HFF-Myc (cell line): ENCODE results near the gene CNTN2.

ENCODE experiments used
- DNase-seq: peaks from one replicate; pipeline ENCODE4 v3.0.0-alpha.2; 2011; ENCODE audit warnings: low read depth; ENCODE audit errors: extremely low read depth
- H3K4me3 ChIP-seq: replicated peaks from 2 replicates; pipeline ENCODE4 v1.5.1; 2011; ENCODE audit warnings: low read depth, mild to moderate bottlenecking, control low read depth, low read length
- TF ChIP-seq, protein P1 (sequence below): IDR thresholded peaks from 2 replicates; pipeline ENCODE4 v1.5.1; 2012; ENCODE audit warnings: mild to moderate bottlenecking, low read depth, low read length, control low read depth; ENCODE audit errors: missing control alignments

Gene CNTN2

DNA sequence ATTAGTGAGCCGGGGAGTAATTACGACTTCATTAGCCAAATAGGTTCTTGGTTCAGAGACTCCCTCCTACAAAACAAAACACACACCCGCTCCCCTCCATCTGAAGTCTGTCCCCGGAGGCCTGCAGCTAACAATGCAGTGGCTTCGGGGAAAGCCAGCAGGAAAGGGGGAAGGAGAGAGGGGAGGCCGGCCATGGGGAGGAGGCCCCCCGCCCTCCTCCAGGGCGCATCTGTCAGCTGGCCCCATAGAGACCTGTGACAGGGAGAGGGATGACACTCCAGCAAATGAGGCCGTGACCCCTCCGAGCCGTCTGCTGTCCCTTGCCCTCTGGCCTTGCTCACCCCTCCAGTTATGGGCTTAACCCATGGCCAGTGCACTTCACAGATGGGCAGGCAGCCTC, 12.1 kb upstream of the CNTN2 start:
- DNase-seq = no peak
- H3K4me3 ChIP-seq = no peak overlapping the region
- TF ChIP-seq, protein P1, sequence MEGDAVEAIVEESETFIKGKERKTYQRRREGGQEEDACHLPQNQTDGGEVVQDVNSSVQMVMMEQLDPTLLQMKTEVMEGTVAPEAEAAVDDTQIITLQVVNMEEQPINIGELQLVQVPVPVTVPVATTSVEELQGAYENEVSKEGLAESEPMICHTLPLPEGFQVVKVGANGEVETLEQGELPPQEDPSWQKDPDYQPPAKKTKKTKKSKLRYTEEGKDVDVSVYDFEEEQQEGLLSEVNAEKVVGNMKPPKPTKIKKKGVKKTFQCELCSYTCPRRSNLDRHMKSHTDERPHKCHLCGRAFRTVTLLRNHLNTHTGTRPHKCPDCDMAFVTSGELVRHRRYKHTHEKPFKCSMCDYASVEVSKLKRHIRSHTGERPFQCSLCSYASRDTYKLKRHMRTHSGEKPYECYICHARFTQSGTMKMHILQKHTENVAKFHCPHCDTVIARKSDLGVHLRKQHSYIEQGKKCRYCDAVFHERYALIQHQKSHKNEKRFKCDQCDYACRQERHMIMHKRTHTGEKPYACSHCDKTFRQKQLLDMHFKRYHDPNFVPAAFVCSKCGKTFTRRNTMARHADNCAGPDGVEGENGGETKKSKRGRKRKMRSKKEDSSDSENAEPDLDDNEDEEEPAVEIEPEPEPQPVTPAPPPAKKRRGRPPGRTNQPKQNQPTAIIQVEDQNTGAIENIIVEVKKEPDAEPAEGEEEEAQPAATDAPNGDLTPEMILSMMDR = no peak

DNA sequence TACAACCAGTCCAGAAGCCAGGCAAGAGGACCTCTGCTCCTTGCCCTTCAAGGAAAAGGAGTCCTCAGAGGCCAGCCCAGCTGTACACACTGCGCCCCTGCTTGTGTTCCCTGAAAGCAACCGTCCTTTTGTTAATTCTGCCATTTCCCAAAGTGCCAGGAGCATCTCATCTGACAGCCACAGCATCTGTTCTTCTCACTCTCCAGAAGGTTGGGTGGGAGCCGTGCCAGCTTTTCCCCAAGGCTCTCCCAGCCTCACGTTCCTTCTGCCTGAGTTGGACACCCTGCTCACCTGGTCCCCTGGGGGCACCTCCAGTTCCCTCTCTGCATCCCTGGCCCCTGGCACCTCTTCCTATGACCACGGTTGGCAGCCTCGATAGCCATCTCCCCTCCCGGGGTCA, 10.5 kb upstream of the CNTN2 start:
- TF ChIP-seq, protein P1 = no peak
- no peak for DNase-seq
- no peak overlapping the region for H3K4me3 ChIP-seq

- TF ChIP-seq, protein P1 = no peak
- H3K4me3 ChIP-seq = no peak overlapping the region
These were observed 5.5 kb upstream of the CNTN2 start for GRCh38 chr1:205037539-205037938.

DNA sequence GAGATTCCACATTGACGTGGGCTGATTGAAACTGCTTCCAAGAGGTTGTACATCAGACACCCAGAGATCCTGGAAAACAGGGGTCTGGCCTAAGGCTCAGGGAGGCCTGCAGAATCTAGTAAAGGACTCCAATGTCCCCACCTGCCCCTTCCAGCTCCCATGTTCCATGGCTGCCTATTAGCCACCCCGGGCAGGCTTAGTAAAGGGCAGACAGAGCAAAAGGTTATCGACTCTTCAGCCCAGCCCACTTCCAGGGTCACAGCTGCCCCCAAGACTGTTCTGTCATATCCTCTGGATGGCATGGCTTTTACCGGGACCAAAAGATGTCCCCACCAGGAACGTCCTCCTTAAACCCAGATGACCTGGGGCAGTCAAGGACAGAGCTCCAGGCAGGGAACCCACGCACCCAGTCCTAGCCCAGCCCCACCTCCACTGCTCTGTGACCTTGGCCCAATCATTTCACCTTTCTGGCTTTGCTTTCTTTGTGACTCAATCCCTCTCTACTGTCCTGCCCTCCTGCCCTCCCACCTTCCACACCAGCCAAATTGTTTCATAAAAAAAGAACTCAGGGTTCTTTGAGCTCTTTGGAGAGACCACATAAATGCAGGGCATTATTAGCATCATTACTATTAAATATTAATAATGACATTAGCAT, 4.8 kb upstream of the CNTN2 start:
- TF ChIP-seq, protein P1 = no peak
- DNase-seq = no peak
- no peak overlapping the region for H3K4me3 ChIP-seq

More at GRCh38 chr1:205037539-205037938, 5.5 kb upstream of the CNTN2 start:
- DNase-seq = no peak

GRCh38 chr1:205041001-205041715, 1.9 kb upstream of the CNTN2 start:
- H3K4me3 ChIP-seq = no peak overlapping the region
- no peak for DNase-seq
- TF ChIP-seq, protein P1 = no peak

GRCh38 chr1:205041998-205042910, 758 bp upstream of the CNTN2 start:
- no peak for DNase-seq

More at GRCh38 chr1:205041998-205042910, 758 bp upstream of the CNTN2 start:
- TF ChIP-seq, protein P1 = no peak
- H3K4me3 ChIP-seq = no peak overlapping the region
